GM10248 (cell line): ENCODE measurements around the gene ZNF263.

Source experiments
- CTCF ChIA-PET: fragments of 300-600 bp; sonication (Branson Sonifier 250); formaldehyde crosslinking; extraction: SDS; loops from one replicate; lab custom pipeline; 2021; ENCODE audit warnings: antibody characterized with exemption; lab: Yijun Ruan, JAX
- POLR2A ChIA-PET: fragments of 350-650 bp; sonication (Branson Sonifier 250); formaldehyde crosslinking; extraction: SDS; loops from one replicate; lab custom pipeline; 2020; ENCODE audit warnings: antibody characterized with exemption; lab: Yijun Ruan, JAX
- DNase-seq: peaks from one replicate; pipeline ENCODE4 v3.0.0; 2012; ENCODE audit errors: extremely low spot score
- CTCF ChIP-seq: IDR thresholded peaks from 2 replicates; pipeline ENCODE4 v1.5.1; 2012; ENCODE audit warnings: mild to moderate bottlenecking, low read depth; ENCODE audit errors: extremely low read depth, missing control alignments, control extremely low read depth

Gene ZNF263

GRCh38 chr16:3311496-3311895 is 28.2 kb downstream of the ZNF263 start:
- POLR2A ChIA-PET: no interaction called here
- no peak for DNase-seq
- no peak for TF ChIP-seq CTCF
- CTCF ChIA-PET: no interaction called here

- POLR2A ChIA-PET: no interaction called here
- CTCF ChIA-PET: interaction anchor here (1.5 kb wide), 1 partner anchor 19 kb away, joined by 3 read pairs; no protein-coding TSS in a partner anchor
- no peak for DNase-seq
- TF ChIP-seq CTCF: no peak
Measured at GRCh38 chr16:3317315-3317999, 34.2 kb downstream of the ZNF263 start.

- POLR2A ChIA-PET: no interaction called here
- no peak for TF ChIP-seq CTCF
- DNase-seq: no peak
- CTCF ChIA-PET: no interaction called here
Measured at GRCh38 chr16:3321816-3322215, 38.5 kb downstream of the ZNF263 start.

DNA sequence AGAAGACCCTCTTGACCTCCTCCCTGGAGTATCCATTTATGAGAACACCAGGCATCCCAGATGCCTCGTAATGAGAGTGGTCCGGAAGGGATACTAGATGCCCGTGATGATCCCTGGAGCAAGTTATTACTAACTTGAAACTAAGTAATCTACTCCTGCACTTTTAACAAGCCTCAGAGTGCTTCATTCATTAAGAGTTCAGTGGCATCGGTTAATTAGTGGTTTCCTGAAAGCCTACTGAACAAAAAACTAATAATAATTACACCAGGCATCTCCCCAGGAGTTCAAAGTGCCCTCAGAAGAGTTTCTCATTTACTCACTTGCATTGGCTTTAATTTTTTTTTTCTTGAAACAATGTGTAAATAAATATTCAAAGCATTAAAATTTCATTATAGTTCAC is 44.2 kb downstream of the ZNF263 start:
- no peak for TF ChIP-seq CTCF
- ChIA-PET CTCF (no interaction called here), POLR2A (no interaction called here)
- no peak for DNase-seq

- no peak for TF ChIP-seq CTCF
- DNase-seq: no peak
- CTCF ChIA-PET: no interaction called here
- POLR2A ChIA-PET: no interaction called here
Measured at GRCh38 chr16:3328104-3328503, 44.8 kb downstream of the ZNF263 start.

GRCh38 chr16:3328643-3329042 is 45.4 kb downstream of the ZNF263 start:
- CTCF ChIA-PET: no interaction called here
- no peak for DNase-seq

More at GRCh38 chr16:3328643-3329042, 45.4 kb downstream of the ZNF263 start:
- POLR2A ChIA-PET: no interaction called here
- TF ChIP-seq CTCF: no peak
